K562 (cell line): ENCODE measurements around the gene MDH2. TPM values are rescaled to one million over a fixed set of nuclear protein-coding genes. Genes with fewer than 3 reads are reported as not detected.

ENCODE experiments used
- CHD7 ChIP-seq: fragments of 200-600 bp; sonication (generic); IDR thresholded peaks from one replicate; pipeline ENCODE4 v1.6.1; 2012; ENCODE audit warnings: mild to moderate bottlenecking, low read depth, low read length, inconsistent platforms
- EGR1 ChIP-seq: fragments of 450-650 bp; conservative IDR thresholded peaks from 2 replicates; pipeline ENCODE4 v1.6.1; 2017; ENCODE audit warnings: mild to moderate bottlenecking
- ELF1 ChIP-seq: fragments of 200-800 bp; sonication (Bioruptor generic); IDR thresholded peaks from 2 replicates; pipeline ENCODE4 v1.6.1; 2016; ENCODE audit warnings: missing genetic modification characterization, missing compliant biosample characterization
- GTF2F1 ChIP-seq: IDR thresholded peaks from 2 replicates; pipeline ENCODE4 v1.6.1; 2011; ENCODE audit warnings: low read depth, low read length, improper control_type of control experiment
- ILF3 ChIP-seq: fragments of 450-650 bp; IDR thresholded peaks from 2 replicates; pipeline ENCODE4 v1.6.1; 2018; ENCODE audit warnings: antibody characterized with exemption, mild to moderate bottlenecking, moderate library complexity, borderline replicate concordance
- MXD1 ChIP-seq: fragments of 250-450 bp; sonication (Bioruptor Pico); IDR thresholded peaks from 2 replicates; pipeline ENCODE4 v1.8.0; 2021; ENCODE audit warnings: borderline replicate concordance, mild to moderate bottlenecking, moderate library complexity; ENCODE audit not compliant: poor library complexity, severe bottlenecking
- THRA ChIP-seq: fragments of 450-650 bp; IDR thresholded peaks from 2 replicates; pipeline ENCODE4 v1.6.1; 2017; ENCODE audit warnings: mild to moderate bottlenecking, moderate library complexity
- ZBTB17 ChIP-seq: fragments of 450-650 bp; formaldehyde crosslinking; IDR thresholded peaks from 2 replicates; pipeline ENCODE4 v1.4.0; 2020; ENCODE audit warnings: mild to moderate bottlenecking
- ZBTB9 ChIP-seq: fragments of 450-650 bp; formaldehyde crosslinking; IDR thresholded peaks from 2 replicates; pipeline ENCODE4 v1.4.0; 2020; ENCODE audit warnings: mild to moderate bottlenecking, moderate library complexity
- ZNF146 ChIP-seq: IDR thresholded peaks from one replicate; pipeline ENCODE4 v1.6.1; 2018; ENCODE audit warnings: missing compliant biosample characterization; ENCODE audit not compliant: unreplicated experiment
- polyA plus RNA-seq, 8 experiments: library from polyadenylated mRNA; depleted of rRNA in 4 of 8; stranded (reverse) in 5 of 8; unstranded in 3 of 8; fragments of >200 nt; fragmentation: Nextera tagmentation in 2 of 8; fragmentation: Illumina TruSeq in 1 of 8; extraction: Ambion mirVana in 2 of 8; extraction: Trizol in 1 of 8; gene quantifications; 2 replicates each; pipeline versions ENCODE4 v1.2.1 to v1.2.3, GENCODE V29; 2011 to 2014; ENCODE audit warnings: inconsistent platforms in 1 of 8, missing spikeins in 1 of 8
- total RNA-seq, 7 experiments: library from RNA; depleted of rRNA in 6 of 7; stranded (reverse); fragments of >200 nt in 6 of 7; fragmentation: Illumina TruSeq in 2 of 7; extraction: Trizol in 2 of 7; gene quantifications; 2 replicates each; pipeline versions ENCODE4 v1.2.1 to v1.2.3, GENCODE V29; 2011 to 2021; ENCODE audit warnings: low replicate concordance in 1 of 7

MDH2 gene
- total and polyA plus RNA-seq, 9 of the 15 experiments (the other 6 are each of a cell fraction or from before 2014, with no cell fraction given) = 106 to 701 (median 242) TPM

GRCh38 chr7:76047811-76048667 is at the start of gene MDH2, which contains the start of gene STYXL1 (continued):
- TF ChIP-seq GTF2F1 (peak; percentile 86; the same call in 1 of the 2 replicates), ZNF146 (CRISPR knock-in tag) (no peak), THRA (no peak), ZBTB9 (CRISPR knock-in tag) (0 out of 2 replicates have a peak, but pooled peaks have one; percentile 45), MXD1 (peak; percentile 93), ZBTB17 (CRISPR knock-in tag) (peak; percentile 66; the same call in 1 of the 2 replicates), ELF1 (tag) (peak; percentile 99), ILF3 (no peak), EGR1 (0 out of 2 replicates have a peak, but pooled peaks have one; percentile 24), CHD7 (no peak)
